Brain pericyte (primary cell): ENCODE data around the gene OSR1.
"Not testable (repeated sequence)": the region's sequence is repeated elsewhere in the genome, so short reads cannot be mapped to it uniquely, and the experiment has no call there.

Source experiments
- DNase-seq: peaks from one replicate; pipeline ENCODE4 v3.0.0-alpha.2; 2012; ENCODE audit warnings: low read depth, low spot score

OSR1 gene

GRCh38 chr2:19358242-19359020 lies at the start of gene OSR1:
TSS of gene OSR1 (minus strand) at chr2:19358623. CDS start at chr2:19353805, 4,818 bp downstream.
- DNase-seq: no peak

GRCh38 chr2:19403785-19404184 lies 45.4 kb upstream of the OSR1 start:
- DNase-seq: no peak

GRCh38 chr2:19392191-19392590 lies 33.8 kb upstream of the OSR1 start:
- DNase-seq: no peak

GRCh38 chr2:19389469-19389868 lies 31.0 kb upstream of the OSR1 start:
- DNase-seq: not testable (repeated sequence)

- DNase-seq: no peak
These were observed 22.1 kb upstream of the OSR1 start for GRCh38 chr2:19380532-19380931.

GRCh38 chr2:19378939-19379338 lies 20.5 kb upstream of the OSR1 start:
- DNase-seq: no peak

GRCh38 chr2:19377717-19378116 lies 19.3 kb upstream of the OSR1 start:
- DNase-seq: no peak

GRCh38 chr2:19373352-19373751 lies 14.9 kb upstream of the OSR1 start:
- DNase-seq: no peak

GRCh38 chr2:19371996-19372582 lies 13.7 kb upstream of the OSR1 start:
- no peak for DNase-seq

GRCh38 chr2:19369341-19369955 lies 11.0 kb upstream of the OSR1 start:
- DNase-seq: no peak

GRCh38 chr2:19368760-19369159 lies 10.3 kb upstream of the OSR1 start:
- DNase-seq: no peak

- no peak for DNase-seq
These were observed 8.9 kb upstream of the OSR1 start for GRCh38 chr2:19367326-19367725.

GRCh38 chr2:19365126-19365525 lies 6.7 kb upstream of the OSR1 start:
- DNase-seq: no peak

GRCh38 chr2:19364014-19364413 lies 5.6 kb upstream of the OSR1 start:
- DNase-seq: no peak

GRCh38 chr2:19363474-19363778 lies 5.0 kb upstream of the OSR1 start:
- no peak for DNase-seq

- no peak for DNase-seq
These were observed 4.5 kb upstream of the OSR1 start for GRCh38 chr2:19362755-19363473.

- DNase-seq: no peak
These were observed 3.8 kb upstream of the OSR1 start for GRCh38 chr2:19362094-19362754.

- no peak for DNase-seq
These were observed 3.0 kb upstream of the OSR1 start for GRCh38 chr2:19361325-19361990.

- no peak for DNase-seq
These were observed 2.5 kb upstream of the OSR1 start for GRCh38 chr2:19360966-19361321.

- no peak for DNase-seq
These were observed 2.0 kb upstream of the OSR1 start for GRCh38 chr2:19360266-19360965.

GRCh38 chr2:19359456-19359855 lies 1.0 kb upstream of the OSR1 start:
- no peak for DNase-seq
